Epithelial cell of alveolus of lung (primary cell): Measurements from ENCODE around the gene MRPL44. TPM values are rescaled to one million over a fixed set of nuclear protein-coding genes. Genes with fewer than 3 reads are reported as not detected.

ENCODE experiments used
- total RNA-seq: library from RNA; depleted of rRNA; stranded (reverse); fragments of >200 nt; gene quantifications from 2 replicates; pipeline ENCODE4 v1.2.1, GENCODE V29; 2015

MRPL44 gene
- 34.4 and 52.0 TPM in 2 replicates for total RNA-seq

GRCh38 chr2:223957092-223957851 lies at the start of gene MRPL44:
Gene MRPL44 (plus strand): TSS chr2:223957463. CDS start chr2:223957473, 10 bp downstream.

GRCh38 chr2:223944703-223945531 lies 12.3 kb upstream of the MRPL44 start, which contains the start of gene WDFY1:
Gene WDFY1 (minus strand): TSS chr2:223945335. CDS start chr2:223945284, 51 bp downstream.

Other genes starting within 250 kb of the MRPL44 start
- gene AP1S3, start 119.9 kb upstream of the MRPL44 start, total RNA-seq: 3.7 and 5.5 TPM in 2 replicates
- 45.0 and 52.6 TPM in 2 replicates for gene WDFY1, start 12.1 kb upstream of the MRPL44 start, total RNA-seq
- 66.4 and 81.3 TPM in 2 replicates for gene SERPINE2, start 81.8 kb downstream of the MRPL44 start, total RNA-seq